Measurements from ENCODE around the gene DPH3. TPM values are rescaled to one million over a fixed set of nuclear protein-coding genes. Genes with fewer than 3 reads are reported as not detected.

The DPH3 gene
- total RNA-seq, 1 donor from 2014 or later = 25.9 TPM

DNA sequence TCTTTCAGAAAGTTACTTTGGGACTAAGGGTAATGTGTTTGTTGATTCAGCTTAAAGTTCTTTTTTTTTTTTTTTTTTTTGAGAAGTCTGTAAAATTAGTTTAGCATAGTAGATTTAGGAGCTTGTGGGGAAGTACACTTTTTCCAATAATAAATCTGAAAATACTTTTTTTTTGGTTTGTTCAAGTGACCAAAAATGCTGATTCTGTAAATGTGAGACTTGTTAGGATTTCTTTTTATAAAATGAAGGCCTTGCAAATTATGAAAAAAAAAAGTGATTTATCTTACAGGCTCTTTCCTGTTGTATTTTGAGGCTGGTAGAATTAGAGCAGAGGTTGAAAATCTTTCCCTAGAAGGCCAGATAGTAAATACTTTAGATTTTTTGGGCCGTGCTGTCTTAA is 7.8 kb upstream of the DPH3 start:
- H3K9me3 ChIP-seq (replicated peaks) = no peaks in the 10 kb centered on the region
- H3K4me1 ChIP-seq = peaks cover 30% of the 10 kb centered on the region
- peaks cover 58% of the 10 kb centered on the region for H3K36me3 ChIP-seq
- DNase-seq = no peak
- no peak overlapping the region for H3K27ac ChIP-seq (replicated peaks)
- no peak overlapping the region for H3K4me3 ChIP-seq
- H3K27me3 ChIP-seq (ENCODE audit: low read depth) = no peaks in the 10 kb centered on the region
- intact Hi-C loops (cut with micrococcal nuclease) = no loop called here
- TF ChIP-seq, protein P1, sequence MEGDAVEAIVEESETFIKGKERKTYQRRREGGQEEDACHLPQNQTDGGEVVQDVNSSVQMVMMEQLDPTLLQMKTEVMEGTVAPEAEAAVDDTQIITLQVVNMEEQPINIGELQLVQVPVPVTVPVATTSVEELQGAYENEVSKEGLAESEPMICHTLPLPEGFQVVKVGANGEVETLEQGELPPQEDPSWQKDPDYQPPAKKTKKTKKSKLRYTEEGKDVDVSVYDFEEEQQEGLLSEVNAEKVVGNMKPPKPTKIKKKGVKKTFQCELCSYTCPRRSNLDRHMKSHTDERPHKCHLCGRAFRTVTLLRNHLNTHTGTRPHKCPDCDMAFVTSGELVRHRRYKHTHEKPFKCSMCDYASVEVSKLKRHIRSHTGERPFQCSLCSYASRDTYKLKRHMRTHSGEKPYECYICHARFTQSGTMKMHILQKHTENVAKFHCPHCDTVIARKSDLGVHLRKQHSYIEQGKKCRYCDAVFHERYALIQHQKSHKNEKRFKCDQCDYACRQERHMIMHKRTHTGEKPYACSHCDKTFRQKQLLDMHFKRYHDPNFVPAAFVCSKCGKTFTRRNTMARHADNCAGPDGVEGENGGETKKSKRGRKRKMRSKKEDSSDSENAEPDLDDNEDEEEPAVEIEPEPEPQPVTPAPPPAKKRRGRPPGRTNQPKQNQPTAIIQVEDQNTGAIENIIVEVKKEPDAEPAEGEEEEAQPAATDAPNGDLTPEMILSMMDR (IDR thresholded peaks at IDR 0.05; ENCODE audit: borderline replicate concordance) = no peak

GRCh38 chr3:16270855-16271254 is 6.1 kb upstream of the DPH3 start:
- peaks cover 54% of the 10 kb centered on the region for H3K36me3 ChIP-seq

GRCh38 chr3:16266714-16267113 is 2.0 kb upstream of the DPH3 start:
- peak overlapping the region; percentile 92 for H3K4me3 ChIP-seq
- H3K36me3 ChIP-seq = peaks cover 18% of the 10 kb centered on the region
- H3K27ac ChIP-seq (replicated peaks) = peak overlapping the region; percentile 14
- no peaks in the 10 kb centered on the region for H3K27me3 ChIP-seq (ENCODE audit: low read depth)
- DNase-seq = no peak
- peaks cover 71% of the 10 kb centered on the region for H3K4me1 ChIP-seq
- TF ChIP-seq, protein P1 (IDR thresholded peaks at IDR 0.05; ENCODE audit: borderline replicate concordance) = no peak
- H3K9me3 ChIP-seq (replicated peaks) = no peaks in the 10 kb centered on the region
- intact Hi-C loops (cut with micrococcal nuclease) = no loop called here

More at GRCh38 chr3:16270855-16271254, 6.1 kb upstream of the DPH3 start:
- TF ChIP-seq, protein P1 (IDR thresholded peaks at IDR 0.05; ENCODE audit: borderline replicate concordance) = no peak
- Histone ChIP-seq H3K27me3 (ENCODE audit: low read depth) (no peaks in the 10 kb centered on the region), H3K4me3 (no peak overlapping the region), H3K4me1 (peaks cover 38% of the 10 kb centered on the region), H3K27ac (replicated peaks) (no peak overlapping the region), H3K9me3 (replicated peaks) (no peaks in the 10 kb centered on the region)
- DNase-seq = no peak
- intact Hi-C loops (cut with micrococcal nuclease) = no loop called here

GRCh38 chr3:16265455-16265786 is 678 bp upstream of the DPH3 start:
- intact Hi-C loops (cut with micrococcal nuclease) = no loop called here

GRCh38 chr3:16264174-16264707 is 502 bp downstream of the DPH3 start:
- peaks cover 17% of the 10 kb centered on the region for H3K36me3 ChIP-seq
- intact Hi-C loops (cut with micrococcal nuclease) = no loop called here
- H3K27ac ChIP-seq (replicated peaks) = peak overlapping the region; percentile 96
- peaks cover 65% of the 10 kb centered on the region for H3K4me1 ChIP-seq
- TF ChIP-seq, protein P1 (IDR thresholded peaks at IDR 0.05; ENCODE audit: borderline replicate concordance) = no peak
- no peaks in the 10 kb centered on the region for H3K27me3 ChIP-seq (ENCODE audit: low read depth)
- H3K9me3 ChIP-seq (replicated peaks) = no peaks in the 10 kb centered on the region
- DNase-seq = no peak
- peak overlapping the region; percentile 92 for H3K4me3 ChIP-seq

More at GRCh38 chr3:16265455-16265786, 678 bp upstream of the DPH3 start:
- peaks cover 10% of the 10 kb centered on the region for H3K36me3 ChIP-seq
- no peaks in the 10 kb centered on the region for H3K27me3 ChIP-seq (ENCODE audit: low read depth)
- no peak for DNase-seq
- H3K4me3 ChIP-seq = peak overlapping the region; percentile 92
- H3K4me1 ChIP-seq = peaks cover 71% of the 10 kb centered on the region
- TF ChIP-seq, protein P1 (IDR thresholded peaks at IDR 0.05; ENCODE audit: borderline replicate concordance) = no peak
- H3K9me3 ChIP-seq (replicated peaks) = no peaks in the 10 kb centered on the region
- peak overlapping the region; percentile 96 for H3K27ac ChIP-seq (replicated peaks)
